Non-pigmented ciliary epithelial cell (primary cell): ENCODE results near the gene EPC2.
"Not testable (repeated sequence)": the region's sequence is repeated elsewhere in the genome, so short reads cannot be mapped to it uniquely, and the experiment has no call there.

ENCODE experiments used
- DNase-seq: peaks from one replicate; pipeline ENCODE4 v3.0.0-alpha.2; 2010; ENCODE audit warnings: low read depth

The EPC2 gene

DNA sequence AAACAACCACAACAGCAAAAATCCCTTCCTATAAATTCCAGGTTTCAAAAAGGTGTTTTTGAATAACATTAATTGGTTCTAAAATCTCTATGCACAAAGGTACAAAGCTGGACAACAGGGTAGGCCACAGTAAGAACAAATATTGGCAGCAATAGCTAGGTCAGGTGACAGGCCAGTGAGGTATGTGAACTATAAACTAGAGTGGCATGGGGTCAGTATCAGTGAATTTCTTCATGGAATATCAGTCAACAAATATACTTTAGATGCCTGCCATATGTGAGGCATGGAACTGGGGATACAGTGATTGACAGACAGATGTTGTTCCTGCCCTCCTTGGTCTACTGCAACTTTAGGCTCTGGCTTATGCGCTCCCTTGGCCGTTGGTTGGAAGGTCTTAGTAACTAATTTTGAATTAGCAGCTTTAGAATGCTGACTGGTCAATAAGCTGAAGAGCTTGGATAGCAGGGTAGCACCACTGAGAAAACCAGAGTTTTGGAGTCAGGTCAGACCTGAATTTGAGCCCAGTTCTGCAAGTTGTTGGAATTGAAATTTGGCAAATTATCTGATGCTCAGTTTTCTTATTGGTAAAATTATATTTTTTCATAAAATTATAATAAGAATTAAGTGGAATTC lies 2.3 kb upstream of the EPC2 start:
- no peak for DNase-seq

DNA sequence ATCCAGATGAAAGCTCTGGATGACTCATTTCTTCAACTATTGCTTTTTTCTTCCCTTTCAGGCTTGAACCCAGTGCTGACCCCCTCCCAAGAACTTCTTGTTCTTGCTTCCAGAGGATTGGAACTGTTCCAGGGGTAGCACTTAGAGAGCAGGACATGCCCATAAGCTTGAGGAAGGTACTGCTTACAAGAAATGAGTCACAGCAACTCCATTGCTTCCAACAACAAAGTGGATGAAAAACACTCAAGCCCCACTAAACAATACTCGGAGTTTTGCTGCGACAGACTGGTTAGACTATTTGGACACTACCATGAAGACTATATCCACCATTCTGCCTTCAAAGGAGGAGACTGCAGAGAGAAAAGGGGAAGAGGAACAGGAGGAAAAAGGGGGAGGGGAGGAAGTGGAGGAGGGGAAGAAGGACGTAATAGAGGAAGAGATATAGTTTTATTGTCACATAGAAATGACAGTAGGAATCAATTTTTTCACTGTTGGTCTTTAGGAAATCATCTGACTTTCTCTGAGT lies 1.6 kb upstream of the EPC2 start:
- DNase-seq, result peak; percentile 34

DNA sequence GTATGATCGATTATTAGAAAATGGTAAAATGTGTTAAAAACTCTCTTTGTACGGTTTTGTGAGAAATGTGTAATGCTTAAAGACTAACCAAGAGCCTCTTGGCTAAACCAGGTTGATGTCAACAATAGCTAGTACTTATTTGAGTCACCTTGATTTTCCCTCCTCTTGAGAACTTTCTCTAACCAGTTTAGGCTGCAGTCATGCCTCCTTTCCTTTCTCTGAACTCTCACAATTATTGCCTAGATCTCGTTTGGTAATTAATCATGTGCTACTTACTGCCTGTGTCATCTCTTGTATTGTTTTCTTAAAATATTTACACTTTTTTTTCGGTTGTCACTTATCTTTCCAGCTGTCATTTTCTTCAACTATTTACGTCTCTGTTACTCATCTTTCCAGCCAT lies 1.1 kb upstream of the EPC2 start:
- no peak for DNase-seq

DNA sequence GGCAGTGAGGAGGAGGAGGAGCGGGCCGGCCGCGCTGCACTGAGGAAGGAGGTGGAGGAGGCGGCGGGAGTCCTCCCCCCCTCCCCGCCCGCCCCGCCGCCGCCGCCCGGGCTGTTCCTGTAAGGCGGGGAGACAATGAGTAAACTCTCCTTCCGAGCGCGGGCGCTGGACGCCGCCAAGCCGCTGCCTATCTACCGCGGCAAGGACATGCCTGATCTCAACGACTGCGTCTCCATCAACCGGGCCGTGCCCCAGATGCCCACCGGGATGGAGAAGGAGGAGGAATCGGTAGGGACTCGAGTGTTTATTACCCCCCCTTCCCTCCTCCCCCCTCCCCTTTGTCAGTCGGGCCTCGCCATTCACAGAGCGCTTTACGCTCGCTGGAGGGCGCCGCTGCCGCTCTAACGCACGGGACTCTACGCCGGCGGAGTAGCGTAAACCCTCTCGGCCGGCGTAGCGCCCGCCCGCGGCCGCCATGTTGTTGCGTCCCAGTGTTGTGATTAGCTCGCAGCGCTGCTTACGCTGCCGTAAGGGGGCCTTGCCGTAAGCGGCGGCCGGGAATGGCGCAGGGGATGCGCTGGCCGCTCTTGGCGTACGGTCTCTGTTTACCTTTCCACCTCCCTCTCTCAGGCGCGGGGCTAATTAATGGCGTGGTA lies 460 bp downstream of the EPC2 start:
- peak; percentile 35 for DNase-seq

DNA sequence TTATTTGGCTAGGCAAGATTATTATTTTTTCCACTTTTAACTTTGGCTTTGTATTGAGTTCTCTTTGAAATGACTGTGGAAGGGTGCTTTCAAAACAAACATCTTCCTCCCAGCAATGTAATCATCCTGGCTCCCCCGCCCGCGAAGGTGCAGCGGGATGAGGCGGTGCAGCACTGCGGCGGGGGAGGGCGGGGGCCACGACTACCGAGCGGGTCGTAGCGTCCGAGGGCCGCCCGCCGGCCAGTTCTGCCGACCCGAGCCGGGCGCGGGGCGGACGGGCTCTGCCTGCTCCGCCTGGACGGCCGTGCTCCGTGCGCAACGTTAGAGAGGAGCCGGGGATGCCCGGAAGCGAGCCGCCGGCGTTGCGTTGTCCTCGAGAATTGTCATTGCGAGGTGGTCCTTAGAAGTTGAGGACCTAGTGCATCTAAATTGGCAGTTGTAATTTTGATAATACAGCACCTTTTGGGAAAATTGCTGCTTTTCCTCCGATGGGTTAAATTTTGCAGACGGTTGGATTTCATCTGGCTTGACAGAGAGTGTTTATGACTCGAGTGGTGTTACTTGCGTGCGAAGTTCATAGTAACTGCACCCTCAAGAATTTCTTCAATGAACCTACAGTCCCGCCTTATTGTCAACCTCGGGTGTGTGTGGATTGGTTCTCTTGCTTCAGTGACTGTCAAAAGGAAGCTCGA lies 1.1 kb downstream of the EPC2 start:
- DNase-seq, result peak; percentile 70

DNA sequence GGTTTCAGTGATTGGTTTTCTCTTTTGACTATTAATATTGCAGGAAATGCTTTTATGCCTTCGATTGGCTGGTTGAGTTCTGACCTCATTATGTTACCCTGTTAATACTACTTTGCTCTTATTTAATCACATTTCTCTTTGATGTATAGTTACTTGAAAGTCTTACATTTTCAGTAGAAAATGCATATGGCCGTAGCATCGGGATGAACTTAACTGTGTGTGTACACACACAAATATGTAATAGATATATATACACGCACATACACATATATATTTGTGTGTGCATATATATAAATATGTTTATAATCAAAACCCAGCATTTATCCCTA lies 1.6 kb downstream of the EPC2 start:
- no peak for DNase-seq

DNA sequence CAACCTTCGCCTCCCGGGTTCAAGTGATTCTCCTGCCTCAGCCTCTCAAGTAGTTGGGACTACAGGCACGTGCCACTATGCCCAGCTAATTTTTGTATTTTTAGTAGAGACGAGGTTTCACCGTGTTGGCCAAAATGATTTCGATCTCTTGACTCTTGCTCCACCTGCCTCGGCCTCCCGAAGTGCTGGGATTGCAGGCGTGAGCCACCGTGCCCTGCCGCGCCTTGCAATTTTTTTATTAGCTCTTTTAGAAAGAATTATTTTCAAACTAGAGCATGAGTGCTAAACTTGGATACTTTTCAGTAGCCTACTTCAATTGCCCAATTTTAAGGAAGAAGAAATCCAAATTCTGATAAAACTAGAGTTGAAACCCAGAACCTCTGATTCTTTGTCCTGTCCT lies 3.2 kb downstream of the EPC2 start:
- not testable (repeated sequence) for DNase-seq

DNA sequence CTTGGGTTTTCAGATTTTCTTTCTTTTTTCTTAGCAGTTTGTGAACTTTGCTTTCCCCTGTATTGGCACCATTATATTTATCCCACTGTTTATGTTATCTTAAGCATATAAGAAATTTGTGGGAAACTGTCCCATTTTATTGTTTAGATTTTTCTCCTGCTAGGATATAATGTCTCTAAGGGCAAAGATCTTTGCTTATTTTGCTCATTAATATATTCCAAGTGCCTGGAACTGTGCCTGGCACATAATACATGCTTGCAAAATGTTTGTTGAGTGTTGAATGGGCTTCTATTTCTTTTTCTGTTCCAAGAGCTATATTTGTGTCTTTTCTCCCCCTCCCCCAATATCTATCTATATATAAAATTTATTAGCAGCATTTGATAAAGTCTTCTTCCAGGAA lies 5.4 kb downstream of the EPC2 start:
- DNase-seq, result no peak

DNA sequence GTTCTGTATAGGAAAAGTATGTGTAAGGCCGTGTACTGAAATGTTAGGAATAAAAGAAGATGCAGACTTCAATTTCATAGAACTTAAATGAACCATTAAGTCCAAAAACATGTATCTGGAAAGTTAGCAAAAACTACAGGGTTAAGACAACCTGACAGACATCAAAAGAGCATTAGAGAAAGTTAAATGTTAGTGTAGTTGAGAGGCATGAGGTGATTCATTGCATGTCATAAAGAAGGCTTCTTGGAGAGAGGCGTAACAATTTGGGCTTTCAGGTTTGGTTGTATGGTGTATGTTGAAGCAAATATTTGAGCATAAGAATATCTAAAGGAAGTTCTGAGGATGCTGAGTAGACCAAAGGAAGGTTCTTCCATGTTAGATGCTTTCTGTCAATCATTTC lies 6.3 kb downstream of the EPC2 start:
- DNase-seq, result no peak

DNA sequence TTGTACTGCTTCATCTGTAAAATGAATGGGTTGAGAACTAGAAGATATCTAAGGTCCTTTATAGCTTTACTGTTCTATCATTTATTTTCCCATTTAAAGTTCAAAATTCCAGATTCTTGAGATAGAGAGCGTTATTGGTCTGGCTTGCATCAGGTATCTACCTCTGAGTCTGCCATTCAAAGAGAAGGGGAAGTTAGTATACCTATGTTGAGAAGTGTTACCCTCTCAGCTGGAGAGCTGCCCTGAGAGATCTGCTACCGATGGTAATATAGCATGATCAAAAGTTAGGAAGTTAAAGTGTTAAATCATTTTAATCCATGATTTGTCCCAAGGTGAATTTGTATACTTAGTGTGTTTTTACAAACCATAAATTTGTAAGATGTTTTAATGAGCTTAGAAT lies 7.4 kb downstream of the EPC2 start:
- DNase-seq, result no peak

DNA sequence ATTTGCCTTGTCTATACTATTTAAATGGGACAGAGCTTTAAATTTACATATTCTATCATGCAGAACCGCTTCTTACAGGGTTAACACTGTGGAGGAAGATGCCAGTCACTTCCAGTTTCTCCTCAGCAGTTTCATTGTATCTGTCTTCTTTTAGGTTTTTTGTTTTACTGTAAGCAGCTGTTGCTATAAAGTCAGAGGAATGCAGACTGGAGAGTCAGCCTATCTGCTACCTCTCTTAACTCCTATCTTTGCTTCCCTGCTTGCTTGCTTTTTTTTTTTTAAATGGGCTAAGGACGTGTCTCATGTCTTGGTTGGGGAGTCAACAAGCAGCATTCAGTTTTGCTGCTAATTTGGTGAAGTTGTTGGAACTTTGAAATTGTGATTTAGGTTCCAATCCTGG lies 8.9 kb downstream of the EPC2 start:
- DNase-seq, result no peak

DNA sequence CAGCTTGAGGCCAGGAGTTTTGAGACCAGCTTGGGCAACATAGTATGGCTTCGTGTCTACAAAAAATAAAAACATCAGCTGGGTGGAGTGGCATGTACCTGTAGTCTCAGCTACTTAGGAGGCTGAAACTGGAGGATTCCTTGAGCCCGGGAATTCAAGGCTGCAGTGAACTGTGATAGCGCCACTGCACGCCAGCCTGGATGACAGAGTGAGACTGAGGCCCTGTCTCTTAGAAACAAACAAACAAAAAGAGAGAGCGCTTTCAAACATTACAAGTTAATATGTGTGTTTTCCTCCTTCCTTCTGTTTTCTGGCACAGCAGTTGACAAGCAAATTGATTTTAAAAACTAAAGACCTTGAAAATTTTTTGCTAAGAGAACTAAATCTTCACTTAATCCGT lies 9.9 kb downstream of the EPC2 start:
- no peak for DNase-seq

DNA sequence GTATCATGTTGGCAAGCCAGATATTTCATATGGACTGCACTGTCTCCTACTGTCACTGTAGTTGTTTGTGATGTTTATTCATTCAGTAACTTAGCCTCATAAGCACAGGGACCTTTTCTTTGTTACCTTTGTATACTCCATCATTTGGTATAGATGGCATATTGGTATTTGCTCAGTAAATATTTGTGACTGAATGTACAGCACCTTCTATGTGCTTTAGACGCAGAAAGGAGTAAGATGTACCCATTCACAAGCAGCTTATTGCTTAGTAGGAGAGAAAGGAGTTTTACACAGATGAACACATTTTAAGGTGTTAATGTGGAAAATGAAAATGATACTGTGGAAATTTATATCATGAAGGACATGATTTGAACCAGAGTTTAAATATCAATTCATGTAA lies 12.0 kb downstream of the EPC2 start:
- no peak for DNase-seq

DNA sequence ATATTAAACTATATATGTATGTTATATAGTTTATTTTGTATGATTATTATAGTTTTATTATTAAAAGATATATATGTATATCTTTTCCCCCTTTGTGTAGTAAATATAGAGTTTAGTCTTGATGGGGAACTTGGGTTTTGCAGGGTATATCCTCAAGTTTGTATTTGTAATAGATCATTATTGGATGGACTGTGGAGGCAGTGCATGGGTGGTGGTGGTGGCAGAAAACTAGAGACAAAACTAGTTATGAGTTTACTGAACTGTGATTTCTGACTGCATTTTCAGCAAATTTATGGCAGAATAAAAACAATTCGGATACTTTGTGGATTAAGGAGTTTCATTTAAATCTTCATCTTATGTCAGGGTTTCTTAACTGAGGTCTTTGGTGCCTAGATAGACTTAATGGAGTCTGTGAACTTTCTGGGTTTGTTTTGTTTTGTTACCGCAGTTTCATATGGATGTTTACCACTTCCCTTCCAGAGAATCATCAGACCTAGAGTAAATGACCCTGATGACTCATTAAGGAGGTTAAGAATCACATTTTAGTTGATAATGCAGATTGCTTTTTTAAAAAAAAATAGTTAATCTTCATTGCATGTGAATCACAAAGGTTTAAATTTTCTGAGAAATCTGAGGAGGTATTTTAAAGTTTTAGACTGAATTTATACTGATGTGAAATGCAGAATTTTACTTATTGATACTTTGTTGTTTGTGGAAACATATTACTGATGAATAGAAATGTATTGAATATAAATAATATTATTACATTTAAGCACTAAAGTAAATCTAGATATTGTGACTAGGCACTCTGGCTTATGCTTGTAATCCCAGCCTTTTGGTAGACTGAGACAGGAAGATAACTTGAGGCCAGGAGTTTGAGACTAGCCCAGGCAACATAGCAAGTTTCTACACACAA lies 14.5 kb downstream of the EPC2 start:
- DNase-seq, result no peak

DNA sequence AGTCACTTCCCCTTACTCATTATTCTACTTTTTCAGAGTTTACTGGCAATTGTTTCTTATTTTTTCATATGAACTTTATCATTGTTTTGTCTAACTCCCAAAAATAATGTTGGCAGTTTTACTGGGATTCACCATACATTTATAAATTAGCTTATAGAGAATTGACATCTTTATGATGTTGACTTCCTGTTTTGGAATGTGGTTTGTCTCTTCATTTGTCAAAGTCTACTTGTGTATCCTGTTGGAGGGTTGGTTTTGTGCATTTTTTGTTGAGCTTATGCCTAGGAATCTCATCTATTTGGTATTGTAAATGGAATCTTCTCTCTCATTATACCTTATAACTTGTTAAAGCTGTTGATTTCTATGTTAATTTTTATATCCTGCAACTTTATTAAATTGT lies 16.4 kb downstream of the EPC2 start:
- DNase-seq, result no peak

DNA sequence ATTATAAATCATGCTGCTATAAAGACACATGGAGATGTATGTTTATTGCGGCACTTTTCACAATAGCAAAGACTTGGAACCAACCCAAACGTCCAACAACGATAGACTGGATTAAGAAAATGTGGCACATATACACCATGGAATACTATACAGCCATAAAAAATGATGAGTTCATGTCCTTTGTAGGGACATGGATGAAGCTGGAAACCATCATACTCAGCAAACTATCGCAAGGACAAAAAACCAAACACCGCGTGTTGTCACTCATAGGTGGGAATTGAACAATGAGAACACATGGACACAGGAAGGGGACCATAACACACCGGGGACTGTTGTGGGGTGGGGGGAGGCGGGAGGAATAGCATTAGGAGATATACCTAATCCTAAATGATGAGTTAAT lies 17.8 kb downstream of the EPC2 start:
- not testable (repeated sequence) for DNase-seq

DNA sequence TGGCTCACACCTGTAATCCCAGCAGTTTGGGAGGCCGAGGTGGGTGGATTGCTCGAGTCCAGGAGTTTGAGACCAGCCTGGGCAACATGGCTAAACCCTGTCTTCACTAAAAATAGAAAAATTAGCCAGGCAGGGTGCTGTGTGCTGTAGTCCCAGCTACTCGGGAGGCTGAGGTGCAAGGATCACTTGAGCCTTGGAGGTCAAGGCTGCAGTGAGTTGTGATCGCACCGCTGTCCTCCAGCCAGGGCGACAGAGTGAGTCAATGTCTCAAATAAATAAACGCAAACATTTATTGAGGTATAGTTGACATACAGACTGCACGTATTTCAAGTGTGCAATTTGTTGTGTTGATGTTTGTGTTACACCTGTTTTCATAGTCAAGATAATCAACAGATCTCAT lies 19.7 kb downstream of the EPC2 start:
- no peak for DNase-seq

DNA sequence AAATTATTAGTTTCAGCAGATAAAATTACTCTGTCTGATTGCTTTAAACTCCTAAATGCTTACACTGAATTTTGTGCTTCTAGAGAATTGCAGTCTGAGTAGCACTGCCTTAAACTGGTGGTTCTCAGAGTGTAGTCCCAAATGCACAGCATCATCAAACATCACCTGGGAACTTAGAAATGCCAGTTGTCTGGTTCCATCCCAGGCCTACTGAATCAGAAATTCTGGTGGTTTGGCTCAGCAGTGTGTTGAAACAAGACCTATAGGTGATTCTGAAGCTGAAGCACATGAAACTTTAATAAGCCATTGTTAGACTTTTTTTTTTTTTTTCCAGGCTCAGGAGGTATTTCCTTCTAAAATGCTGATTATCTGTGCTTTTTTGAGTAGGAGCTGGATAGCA lies 22.0 kb downstream of the EPC2 start:
- DNase-seq, result no peak

DNA sequence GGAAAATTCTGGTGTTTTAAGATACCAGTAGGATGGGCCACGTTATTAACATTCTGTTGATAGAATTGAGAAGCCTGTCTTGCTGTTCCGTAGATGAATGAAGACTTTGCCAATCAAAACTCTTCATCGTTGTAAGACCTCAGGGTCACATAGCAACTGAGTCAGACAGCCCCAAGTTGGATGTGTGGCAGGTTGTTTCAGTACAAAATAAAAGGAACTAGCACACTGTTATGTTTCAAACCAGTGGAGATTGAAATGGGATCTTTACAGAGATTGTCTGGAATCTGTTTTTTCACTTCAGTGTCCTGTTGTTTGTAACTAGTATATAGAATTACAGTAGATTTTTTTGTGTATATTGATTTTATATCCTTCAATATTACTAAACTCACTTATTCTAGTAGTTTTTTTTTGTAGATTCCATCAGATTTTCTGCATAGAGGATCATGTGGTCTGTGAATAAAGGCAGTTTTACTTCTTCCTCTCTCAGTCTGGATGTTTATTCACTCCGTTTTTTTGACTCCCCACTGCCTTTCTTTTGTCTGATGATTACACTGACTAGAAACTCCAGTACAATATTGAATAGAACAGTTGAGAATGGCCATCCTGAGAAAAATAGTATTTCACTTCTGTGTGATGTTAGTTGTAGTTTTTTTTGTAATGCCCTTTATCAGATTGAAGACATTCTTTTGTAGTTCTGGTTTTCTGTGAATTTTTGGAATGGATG lies 22.7 kb downstream of the EPC2 start:
- no peak for DNase-seq

DNA sequence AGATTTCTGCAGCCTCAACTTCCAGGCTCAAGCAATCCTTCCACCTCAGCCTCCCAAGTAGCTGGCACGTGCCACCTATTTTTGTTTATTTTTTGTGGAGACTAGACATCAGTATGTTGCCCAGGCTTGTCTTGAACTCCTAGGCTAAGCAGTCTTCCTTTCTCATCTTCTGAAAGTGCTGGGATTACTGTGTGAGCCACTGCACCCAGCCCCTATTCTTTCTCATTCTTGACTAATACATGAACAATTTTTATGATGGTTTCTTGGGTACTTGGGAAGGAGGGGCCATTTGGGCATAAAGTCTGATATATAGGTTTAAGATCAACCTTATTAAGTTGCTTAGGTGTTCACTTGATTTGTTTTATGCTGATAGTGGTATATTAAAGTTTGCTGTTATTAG lies 26.2 kb downstream of the EPC2 start:
- DNase-seq, result no peak

DNA sequence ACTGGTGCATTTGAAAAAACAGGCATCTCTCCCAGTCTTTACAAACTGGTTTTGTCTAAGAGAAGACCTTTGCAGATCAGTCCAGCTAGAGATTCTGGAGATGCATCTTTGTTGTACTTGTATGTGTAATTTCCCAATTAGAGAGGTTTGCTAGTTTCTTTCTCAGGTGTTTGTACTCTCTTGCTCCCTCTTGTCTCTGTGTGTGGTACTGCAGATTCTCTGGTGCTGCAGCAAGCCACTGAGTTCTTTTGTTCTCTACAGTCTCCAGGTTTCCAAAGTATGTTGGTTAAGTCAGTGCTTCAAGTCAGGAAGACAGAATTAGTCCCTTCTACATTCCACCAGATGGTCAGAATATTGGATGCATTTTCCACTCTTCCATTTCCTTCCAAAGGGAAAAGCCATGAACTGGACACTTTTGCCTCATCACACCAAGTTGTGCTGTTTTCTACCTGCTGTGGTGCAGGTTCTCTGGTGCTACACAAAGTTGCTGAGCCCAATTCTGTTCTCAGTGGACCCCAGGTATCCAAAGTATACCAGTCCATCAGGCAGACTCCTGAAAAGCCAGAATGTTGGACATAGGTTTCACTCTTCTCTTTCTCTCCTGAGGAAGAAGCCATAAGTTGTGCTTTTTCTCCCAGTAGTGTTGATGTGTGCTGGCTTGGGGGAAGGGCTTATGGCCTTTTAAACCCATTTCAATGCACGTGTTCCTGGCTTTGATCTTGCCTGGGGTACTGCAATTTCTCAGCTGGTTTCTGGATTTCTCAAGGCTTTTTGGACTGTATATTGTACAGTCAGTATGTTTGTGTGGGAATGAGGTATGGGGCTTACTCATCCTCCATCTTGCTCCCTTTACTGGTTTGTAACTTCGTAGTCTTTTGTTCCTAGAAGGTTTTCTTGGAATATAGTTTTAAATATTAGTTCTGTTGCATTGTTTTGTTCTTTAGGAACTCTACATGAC lies 29.8 kb downstream of the EPC2 start:
- DNase-seq, result no peak
